ENCODE measurements around the gene SHANK2. TPM values are rescaled to one million over a fixed set of nuclear protein-coding genes. Genes with fewer than 3 reads are reported as not detected.

The SHANK2 gene
- total RNA-seq, 1 donor from 2014 or later = 8.1 TPM

DNA sequence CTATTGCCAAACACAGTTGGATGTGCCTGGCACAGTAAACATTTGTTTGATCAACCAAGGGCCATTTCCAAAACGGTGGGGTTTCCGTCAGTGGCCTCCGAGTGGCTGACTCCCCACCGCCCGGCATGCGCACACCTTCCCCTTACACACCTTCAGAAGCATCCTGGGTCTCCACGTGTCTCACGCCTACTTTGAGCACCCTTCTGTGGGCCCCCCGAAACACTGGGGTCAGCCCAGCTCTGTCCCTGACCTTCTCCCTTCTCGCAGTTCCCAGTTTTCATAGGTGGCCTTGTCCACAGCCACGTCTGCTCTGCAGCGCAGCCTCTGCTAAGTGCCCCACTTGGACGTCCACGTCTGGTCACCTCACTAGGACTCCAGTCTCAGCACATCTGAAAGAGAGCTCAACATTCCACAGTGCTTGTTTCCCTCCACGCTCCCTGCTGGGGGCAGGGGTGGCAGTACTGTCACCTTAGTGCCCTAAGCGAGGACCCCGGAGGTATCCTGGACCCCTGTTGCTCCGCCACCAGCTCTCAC is 13.2 kb upstream of the SHANK2 start:
- H4K20me1 ChIP-seq (ENCODE audit: low read depth) = no peaks in the 10 kb centered on the region
- no peak overlapping the region for H3K9ac ChIP-seq
- no peak overlapping the region for H3K4me3 ChIP-seq
- DNase-seq (ENCODE audit: low spot score) = no peak
- H3K4me3 Mint-ChIP-seq = no peak overlapping the region
- peaks cover 2% of the 10 kb centered on the region for H3K9me3 Mint-ChIP-seq
- no peaks in the 10 kb centered on the region for H3K36me3 Mint-ChIP-seq
- no peak for TF ChIP-seq EZH2 (IDR thresholded peaks at IDR 0.05)
- no peak for TF ChIP-seq EZH2phosphoT487 (IDR thresholded peaks at IDR 0.05)
- TF ChIP-seq, protein P1, sequence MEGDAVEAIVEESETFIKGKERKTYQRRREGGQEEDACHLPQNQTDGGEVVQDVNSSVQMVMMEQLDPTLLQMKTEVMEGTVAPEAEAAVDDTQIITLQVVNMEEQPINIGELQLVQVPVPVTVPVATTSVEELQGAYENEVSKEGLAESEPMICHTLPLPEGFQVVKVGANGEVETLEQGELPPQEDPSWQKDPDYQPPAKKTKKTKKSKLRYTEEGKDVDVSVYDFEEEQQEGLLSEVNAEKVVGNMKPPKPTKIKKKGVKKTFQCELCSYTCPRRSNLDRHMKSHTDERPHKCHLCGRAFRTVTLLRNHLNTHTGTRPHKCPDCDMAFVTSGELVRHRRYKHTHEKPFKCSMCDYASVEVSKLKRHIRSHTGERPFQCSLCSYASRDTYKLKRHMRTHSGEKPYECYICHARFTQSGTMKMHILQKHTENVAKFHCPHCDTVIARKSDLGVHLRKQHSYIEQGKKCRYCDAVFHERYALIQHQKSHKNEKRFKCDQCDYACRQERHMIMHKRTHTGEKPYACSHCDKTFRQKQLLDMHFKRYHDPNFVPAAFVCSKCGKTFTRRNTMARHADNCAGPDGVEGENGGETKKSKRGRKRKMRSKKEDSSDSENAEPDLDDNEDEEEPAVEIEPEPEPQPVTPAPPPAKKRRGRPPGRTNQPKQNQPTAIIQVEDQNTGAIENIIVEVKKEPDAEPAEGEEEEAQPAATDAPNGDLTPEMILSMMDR (IDR thresholded peaks at IDR 0.05) = no peak
- H3F3A ChIP-seq (ENCODE audit: low read depth) = no peaks in the 10 kb centered on the region
- H3K27ac ChIP-seq = no peak overlapping the region
- H3K27me3 ChIP-seq = no peaks in the 10 kb centered on the region
- H3K9me3 ChIP-seq (ENCODE audit: low read depth) = no peaks in the 10 kb centered on the region
- no peaks in the 10 kb centered on the region for H3K4me1 Mint-ChIP-seq
- no peaks in the 10 kb centered on the region for H3K79me2 ChIP-seq (ENCODE audit: low read depth)
- no peak overlapping the region for H2AFZ ChIP-seq (replicated peaks)
- no peaks in the 10 kb centered on the region for H3K36me3 ChIP-seq
- H3K27ac Mint-ChIP-seq = no peak overlapping the region
- no peak overlapping the region for H3K4me2 ChIP-seq
- peaks cover 7% of the 10 kb centered on the region for H3K4me1 ChIP-seq
- H3K27me3 Mint-ChIP-seq (ENCODE audit: insufficient read depth, low read depth) = peaks cover 7% of the 10 kb centered on the region

DNA sequence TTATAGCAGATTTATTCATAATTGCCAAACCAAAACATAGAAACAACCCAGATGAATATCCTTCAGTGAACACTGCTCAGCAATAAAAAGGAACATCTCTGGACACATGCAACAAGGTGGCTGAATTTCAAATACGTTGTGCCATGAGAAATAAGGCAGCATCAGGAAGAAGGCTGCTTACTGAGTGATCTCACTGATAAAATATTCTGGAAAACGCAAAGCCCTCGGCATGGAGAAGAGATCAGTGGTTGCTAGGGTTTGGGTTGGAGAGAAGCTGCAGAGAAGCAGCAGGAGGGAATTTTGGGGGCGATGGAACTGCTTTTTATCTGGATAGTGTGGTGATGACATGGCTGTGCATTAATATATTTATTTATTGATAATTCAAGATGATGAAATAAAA is 11.0 kb upstream of the SHANK2 start:
- Histone ChIP-seq H3K36me3 (no peaks in the 10 kb centered on the region), H3K4me1 (peaks cover 7% of the 10 kb centered on the region), H3K27me3 (no peaks in the 10 kb centered on the region), H3F3A (ENCODE audit: low read depth) (no peaks in the 10 kb centered on the region), H4K20me1 (ENCODE audit: low read depth) (no peaks in the 10 kb centered on the region), H3K4me3 (no peak overlapping the region), H3K9ac (no peak overlapping the region), H3K27ac (no peak overlapping the region), H3K4me2 (no peak overlapping the region), H2AFZ (replicated peaks) (no peak overlapping the region), H3K79me2 (ENCODE audit: low read depth) (no peaks in the 10 kb centered on the region), H3K9me3 (ENCODE audit: low read depth) (no peaks in the 10 kb centered on the region)
- H3K9me3 Mint-ChIP-seq = peaks cover 3% of the 10 kb centered on the region
- no peaks in the 10 kb centered on the region for H3K36me3 Mint-ChIP-seq
- H3K4me1 Mint-ChIP-seq = no peaks in the 10 kb centered on the region
- no peak overlapping the region for H3K4me3 Mint-ChIP-seq
- TF ChIP-seq EZH2phosphoT487 (IDR thresholded peaks at IDR 0.05) (no peak), EZH2 (IDR thresholded peaks at IDR 0.05) (no peak)
- TF ChIP-seq, protein P1 (IDR thresholded peaks at IDR 0.05) = no peak
- no peak overlapping the region for H3K27ac Mint-ChIP-seq
- no peak for DNase-seq (ENCODE audit: low spot score)
- peaks cover 7% of the 10 kb centered on the region for H3K27me3 Mint-ChIP-seq (ENCODE audit: insufficient read depth, low read depth)

DNA sequence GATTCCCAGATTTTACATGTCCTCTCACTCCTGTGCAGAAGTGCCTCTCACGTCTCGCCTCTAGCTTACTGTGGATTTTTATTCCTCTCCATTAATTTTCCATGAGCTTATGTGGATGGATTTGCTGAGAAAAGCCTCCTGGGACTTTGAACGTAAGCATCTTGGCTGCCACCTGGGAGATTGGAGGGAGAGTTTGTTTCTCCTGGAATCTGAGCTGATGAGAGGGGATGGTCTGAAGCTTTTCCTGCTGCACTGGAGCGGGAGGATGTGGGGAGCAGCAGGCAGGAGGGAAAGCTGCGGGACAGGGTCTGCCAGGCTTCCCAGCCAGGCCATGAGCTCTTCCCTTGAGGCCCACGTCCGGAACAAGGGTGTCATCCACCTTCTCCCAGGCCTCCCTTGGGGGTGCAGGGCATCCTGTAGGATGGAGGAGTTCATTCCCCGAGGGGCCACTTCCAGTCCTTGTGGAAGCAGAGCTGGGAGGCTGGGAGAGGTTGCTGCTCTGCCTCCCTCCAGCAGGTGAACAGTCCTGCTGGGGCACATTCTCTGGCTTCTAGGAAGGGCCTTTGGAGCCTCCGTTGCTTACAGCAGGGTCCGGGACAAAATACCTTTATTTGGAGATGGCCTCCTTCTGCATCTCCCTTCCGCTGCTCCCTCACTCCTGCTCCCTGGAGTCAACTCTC is 3.6 kb upstream of the SHANK2 start:
- no peaks in the 10 kb centered on the region for H3K9me3 ChIP-seq (ENCODE audit: low read depth)
- Mint-ChIP-seq H3K4me3 (no peak overlapping the region), H3K36me3 (no peaks in the 10 kb centered on the region), H3K27me3 (ENCODE audit: insufficient read depth, low read depth) (peaks cover 26% of the 10 kb centered on the region), H3K27ac (no peak overlapping the region), H3K4me1 (peaks cover 5% of the 10 kb centered on the region), H3K9me3 (peaks cover 7% of the 10 kb centered on the region)
- no peak for DNase-seq (ENCODE audit: low spot score)
- H3K27ac ChIP-seq = no peak overlapping the region
- no peaks in the 10 kb centered on the region for H4K20me1 ChIP-seq (ENCODE audit: low read depth)
- H3K79me2 ChIP-seq (ENCODE audit: low read depth) = no peaks in the 10 kb centered on the region
- H3K4me1 ChIP-seq = peaks cover 2% of the 10 kb centered on the region
- no peaks in the 10 kb centered on the region for H3K36me3 ChIP-seq
- H3K27me3 ChIP-seq = peaks cover 50% of the 10 kb centered on the region
- TF ChIP-seq, protein P1 (IDR thresholded peaks at IDR 0.05) = no peak
- TF ChIP-seq EZH2phosphoT487 (IDR thresholded peaks at IDR 0.05) (no peak), EZH2 (IDR thresholded peaks at IDR 0.05) (no peak)
- H3K9ac ChIP-seq = no peak overlapping the region
- no peak overlapping the region for H3K4me2 ChIP-seq
- H3F3A ChIP-seq (ENCODE audit: low read depth) = peaks cover 4% of the 10 kb centered on the region
- H2AFZ ChIP-seq (replicated peaks) = no peak overlapping the region
- H3K4me3 ChIP-seq = no peak overlapping the region
